Measurements from ENCODE around the gene SPOUT1. TPM values are rescaled to one million over a fixed set of nuclear protein-coding genes. Genes with fewer than 3 reads are reported as not detected.

SPOUT1 gene
- total and polyA plus RNA-seq, 2 donors (not counting 1 experiment from before 2014, with no cell fraction given), result 7.4 to 9.0 TPM

DNA sequence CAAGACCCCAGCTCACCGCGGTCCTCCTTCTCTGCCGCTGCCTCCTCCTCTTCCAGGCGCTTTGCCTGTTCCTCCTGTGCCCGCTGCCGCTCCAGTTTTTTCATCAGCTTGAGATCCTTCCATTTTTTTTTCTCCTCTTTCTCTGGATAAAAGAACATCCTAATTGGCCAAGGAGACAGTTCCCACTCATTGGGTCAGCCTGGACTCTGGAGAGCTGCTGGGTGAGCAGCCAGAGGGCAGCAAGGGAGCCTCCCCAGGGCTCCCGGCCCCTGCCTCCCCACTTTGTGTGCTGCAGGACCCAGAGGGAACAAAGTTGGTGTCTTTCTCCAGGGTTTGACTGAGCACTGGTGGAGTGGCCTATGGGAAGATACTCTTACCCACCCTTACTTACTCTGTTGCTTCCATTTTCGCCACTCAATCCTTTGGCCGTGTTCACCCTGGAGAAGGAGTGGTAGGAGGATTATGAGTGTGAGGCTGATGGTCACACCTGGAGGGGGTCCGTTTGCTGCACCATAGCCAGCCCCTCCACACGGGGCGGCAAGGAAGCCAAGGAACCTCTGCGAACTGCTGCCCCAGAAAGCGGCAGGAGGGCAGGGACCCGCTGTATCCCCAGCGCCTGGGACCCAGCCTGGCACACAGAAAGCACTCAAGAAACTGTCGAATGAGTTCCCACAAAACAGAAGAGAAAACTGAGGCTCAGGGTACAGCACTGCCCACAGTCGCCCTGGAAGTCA lies 708 bp downstream of the SPOUT1 start:
- Histone ChIP-seq H3K27ac (ENCODE audit: insufficient read depth, low read length) (peak overlapping the region; percentile 50), H3K4me1 (ENCODE audit: control insufficient read depth, extremely low read depth, insufficient read depth, low read length) (no peaks in the 10 kb centered on the region)
- TF ChIP-seq, protein P1, sequence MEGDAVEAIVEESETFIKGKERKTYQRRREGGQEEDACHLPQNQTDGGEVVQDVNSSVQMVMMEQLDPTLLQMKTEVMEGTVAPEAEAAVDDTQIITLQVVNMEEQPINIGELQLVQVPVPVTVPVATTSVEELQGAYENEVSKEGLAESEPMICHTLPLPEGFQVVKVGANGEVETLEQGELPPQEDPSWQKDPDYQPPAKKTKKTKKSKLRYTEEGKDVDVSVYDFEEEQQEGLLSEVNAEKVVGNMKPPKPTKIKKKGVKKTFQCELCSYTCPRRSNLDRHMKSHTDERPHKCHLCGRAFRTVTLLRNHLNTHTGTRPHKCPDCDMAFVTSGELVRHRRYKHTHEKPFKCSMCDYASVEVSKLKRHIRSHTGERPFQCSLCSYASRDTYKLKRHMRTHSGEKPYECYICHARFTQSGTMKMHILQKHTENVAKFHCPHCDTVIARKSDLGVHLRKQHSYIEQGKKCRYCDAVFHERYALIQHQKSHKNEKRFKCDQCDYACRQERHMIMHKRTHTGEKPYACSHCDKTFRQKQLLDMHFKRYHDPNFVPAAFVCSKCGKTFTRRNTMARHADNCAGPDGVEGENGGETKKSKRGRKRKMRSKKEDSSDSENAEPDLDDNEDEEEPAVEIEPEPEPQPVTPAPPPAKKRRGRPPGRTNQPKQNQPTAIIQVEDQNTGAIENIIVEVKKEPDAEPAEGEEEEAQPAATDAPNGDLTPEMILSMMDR (conservative IDR thresholded peaks at IDR 0.05 in 1 of 2, IDR thresholded peaks at IDR 0.05 in 1 of 2; ENCODE audit: low read depth in 1 of 2, low read length in 2 of 2), result no peak
- TF ChIP-seq EZH2 (IDR thresholded peaks at IDR 0.05; ENCODE audit: low read length, missing control alignments), result no peak

DNA sequence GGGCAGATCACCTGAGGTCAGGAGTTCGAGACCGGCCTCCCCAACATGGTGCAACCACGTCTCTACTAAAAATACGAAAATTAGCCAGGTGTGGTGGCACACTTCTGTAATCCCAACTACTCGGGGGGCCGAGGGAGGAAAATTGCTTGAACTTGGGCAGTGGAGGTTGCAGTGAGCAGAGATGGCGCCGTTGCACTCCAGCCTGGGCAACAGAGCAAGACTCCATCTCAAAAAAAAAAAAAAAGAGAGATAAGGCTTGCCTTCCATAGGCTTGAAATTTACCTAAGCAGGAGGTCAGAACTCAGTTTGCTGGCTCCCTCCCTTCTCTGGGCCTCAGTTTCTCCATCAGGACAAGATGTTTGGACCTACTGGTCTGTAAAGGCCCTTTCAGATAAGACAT lies 1.3 kb downstream of the SPOUT1 start:
- TF ChIP-seq EZH2 (IDR thresholded peaks at IDR 0.05; ENCODE audit: low read length, missing control alignments), result no peak
- TF ChIP-seq, protein P1 (conservative IDR thresholded peaks at IDR 0.05 in 1 of 2, IDR thresholded peaks at IDR 0.05 in 1 of 2; ENCODE audit: low read depth in 1 of 2, low read length in 2 of 2), result no peak

More for the DNA sequence above, 708 bp downstream of the SPOUT1 start:
- H3K79me2 ChIP-seq (ENCODE audit: control insufficient read depth, insufficient read depth, low read length), result peaks cover 7% of the 10 kb centered on the region
- H3K27me3 ChIP-seq (ENCODE audit: control insufficient read depth, insufficient read depth, low read length), result no peaks in the 10 kb centered on the region
- no peaks in the 10 kb centered on the region for H3K9me3 ChIP-seq (ENCODE audit: control insufficient read depth, insufficient read depth, low read depth, low read length)
- H3K9ac ChIP-seq (ENCODE audit: insufficient read depth, low read length), result peak overlapping the region; percentile 79
- peak overlapping the region; percentile 81 for H2AFZ ChIP-seq (ENCODE audit: low read length)
- peak overlapping the region; percentile 93 for H3K4me2 ChIP-seq (ENCODE audit: extremely low read depth, insufficient read depth, low read length)
- DNase-seq (ENCODE audit: low read depth in 2 of 2), result no peak
- H3K36me3 ChIP-seq (ENCODE audit: control insufficient read depth, insufficient read depth, low read length), result peaks cover 10% of the 10 kb centered on the region
- H4K20me1 ChIP-seq (ENCODE audit: control insufficient read depth, extremely low read depth, insufficient read depth, low read length), result no peaks in the 10 kb centered on the region
- peak overlapping the region; percentile 68 to 96 (median 92) for H3K4me3 ChIP-seq (replicated peaks in 1 of 4; ENCODE audit: control extremely low read depth in 1 of 4, insufficient read depth in 1 of 4, low read depth in 3 of 4, low read length in 4 of 4)

DNA sequence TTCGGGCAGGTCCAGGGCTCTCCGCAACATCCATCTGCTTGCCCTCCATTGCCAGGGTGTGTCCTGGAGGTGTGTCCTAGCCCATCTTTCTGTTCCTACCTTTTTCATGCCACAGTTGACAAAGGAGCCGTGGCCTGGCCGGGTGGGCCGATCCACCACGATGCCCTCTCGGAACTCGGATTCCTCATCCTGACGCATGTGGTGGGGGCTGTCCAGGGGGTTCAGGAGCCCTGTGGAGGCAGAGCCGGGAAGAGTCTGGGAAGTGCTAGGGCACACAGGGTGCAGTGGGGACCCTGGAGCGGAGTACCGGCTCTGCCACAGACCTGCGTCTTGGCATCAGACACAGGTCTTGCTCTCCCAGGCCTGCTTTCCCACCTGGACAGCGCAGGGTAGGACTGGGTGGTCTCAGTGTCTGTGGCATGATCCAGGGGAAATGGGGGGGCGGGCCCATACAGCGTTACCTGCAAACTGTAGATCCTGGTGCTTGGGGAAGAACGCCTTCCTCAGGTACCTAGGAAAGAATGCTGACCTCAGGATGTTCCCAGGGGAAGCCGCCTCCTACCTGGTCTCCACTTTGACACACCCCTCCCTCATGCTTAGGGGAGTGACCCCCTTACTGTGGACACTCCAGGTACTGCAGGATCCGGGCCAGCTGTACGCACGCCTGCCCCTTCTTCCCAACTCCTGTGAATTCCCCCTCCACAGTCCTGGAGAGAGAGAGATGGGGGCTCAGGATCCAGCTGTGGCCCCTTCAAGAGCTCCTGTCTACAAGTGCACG lies 3.5 kb downstream of the SPOUT1 start:
- DNase-seq (ENCODE audit: low read depth in 2 of 2), result no peak
- Histone ChIP-seq H3K27ac (ENCODE audit: insufficient read depth, low read length) (no peak overlapping the region), H3K9me3 (ENCODE audit: control insufficient read depth, insufficient read depth, low read depth, low read length) (no peaks in the 10 kb centered on the region), H3K9ac (ENCODE audit: insufficient read depth, low read length) (no peak overlapping the region), H3K79me2 (ENCODE audit: control insufficient read depth, insufficient read depth, low read length) (peaks cover 7% of the 10 kb centered on the region), H2AFZ (ENCODE audit: low read length) (no peak overlapping the region), H3K4me1 (ENCODE audit: control insufficient read depth, extremely low read depth, insufficient read depth, low read length) (no peaks in the 10 kb centered on the region), H4K20me1 (ENCODE audit: control insufficient read depth, extremely low read depth, insufficient read depth, low read length) (no peaks in the 10 kb centered on the region), H3K36me3 (ENCODE audit: control insufficient read depth, insufficient read depth, low read length) (peaks cover 24% of the 10 kb centered on the region), H3K4me3 (replicated peaks in 1 of 4; ENCODE audit: control extremely low read depth in 1 of 4, insufficient read depth in 1 of 4, low read depth in 3 of 4, low read length in 4 of 4) (no peak overlapping the region), H3K4me2 (ENCODE audit: extremely low read depth, insufficient read depth, low read length) (no peak overlapping the region), H3K27me3 (ENCODE audit: control insufficient read depth, insufficient read depth, low read length) (no peaks in the 10 kb centered on the region)
- TF ChIP-seq, protein P1 (conservative IDR thresholded peaks at IDR 0.05 in 1 of 2, IDR thresholded peaks at IDR 0.05 in 1 of 2; ENCODE audit: low read depth in 1 of 2, low read length in 2 of 2), result no peak
- TF ChIP-seq EZH2 (IDR thresholded peaks at IDR 0.05; ENCODE audit: low read length, missing control alignments), result no peak

More for the DNA sequence above, 1.3 kb downstream of the SPOUT1 start:
- no peaks in the 10 kb centered on the region for H3K9me3 ChIP-seq (ENCODE audit: control insufficient read depth, insufficient read depth, low read depth, low read length)
- peak overlapping the region in 2 of 4 experiments; percentile 88 to 96 for H3K4me3 ChIP-seq (replicated peaks in 1 of 4; ENCODE audit: control extremely low read depth in 1 of 4, insufficient read depth in 1 of 4, low read depth in 3 of 4, low read length in 4 of 4)
- no peak overlapping the region for H2AFZ ChIP-seq (ENCODE audit: low read length)
- DNase-seq (ENCODE audit: low read depth in 2 of 2), result no peak
- no peak overlapping the region for H3K9ac ChIP-seq (ENCODE audit: insufficient read depth, low read length)
- H3K79me2 ChIP-seq (ENCODE audit: control insufficient read depth, insufficient read depth, low read length), result peaks cover 7% of the 10 kb centered on the region
- H3K4me1 ChIP-seq (ENCODE audit: control insufficient read depth, extremely low read depth, insufficient read depth, low read length), result no peaks in the 10 kb centered on the region
- H3K36me3 ChIP-seq (ENCODE audit: control insufficient read depth, insufficient read depth, low read length), result peaks cover 16% of the 10 kb centered on the region
- no peaks in the 10 kb centered on the region for H4K20me1 ChIP-seq (ENCODE audit: control insufficient read depth, extremely low read depth, insufficient read depth, low read length)
- no peak overlapping the region for H3K27ac ChIP-seq (ENCODE audit: insufficient read depth, low read length)
- H3K4me2 ChIP-seq (ENCODE audit: extremely low read depth, insufficient read depth, low read length), result peak overlapping the region; percentile 93
- no peaks in the 10 kb centered on the region for H3K27me3 ChIP-seq (ENCODE audit: control insufficient read depth, insufficient read depth, low read length)

Measured in fibroblast of lung (primary cell).